Endothelial cell of hepatic sinusoid (primary cell): ENCODE measurements around the gene RASSF6.
"Not testable (repeated sequence)": the region's sequence is repeated elsewhere in the genome, so short reads cannot be mapped to it uniquely, and the experiment has no call there.

ENCODE experiments used
- in situ Hi-C: cut with HindIII; loops from 2 replicates; pipeline ENCODE4 v1.10.0; 2017; ENCODE audit warnings: low sequenced_read_pairs

The RASSF6 gene

GRCh38 chr4:73613130-73613529, 7.1 kb downstream of the RASSF6 start:
- in situ Hi-C loops: no loop called here

GRCh38 chr4:73612032-73612431, 8.2 kb downstream of the RASSF6 start:
- in situ Hi-C loops: no loop called here

- in situ Hi-C loops: no loop called here
These were observed 10.5 kb downstream of the RASSF6 start for GRCh38 chr4:73609706-73610105.

GRCh38 chr4:73608689-73609594, 11.3 kb downstream of the RASSF6 start:
- in situ Hi-C loops: no loop called here

- in situ Hi-C loops: no loop called here
These were observed 12.7 kb downstream of the RASSF6 start for GRCh38 chr4:73607375-73608033.

- in situ Hi-C loops: no loop called here
These were observed 13.7 kb downstream of the RASSF6 start for GRCh38 chr4:73606465-73606974.

GRCh38 chr4:73603854-73604584, 16.2 kb downstream of the RASSF6 start:
- in situ Hi-C loops: no loop called here

- in situ Hi-C loops: no loop called here
These were observed 16.9 kb downstream of the RASSF6 start for GRCh38 chr4:73603271-73603710.

- in situ Hi-C loops: no loop called here
These were observed 19.3 kb downstream of the RASSF6 start for GRCh38 chr4:73600954-73601353.

- in situ Hi-C loops: no loop called here
These were observed 21.1 kb downstream of the RASSF6 start for GRCh38 chr4:73599182-73599581.

GRCh38 chr4:73597594-73597993, 22.6 kb downstream of the RASSF6 start:
- in situ Hi-C loops: no loop called here

- in situ Hi-C loops: not testable (repeated sequence)
These were observed 23.1 kb downstream of the RASSF6 start for GRCh38 chr4:73597183-73597582.

- in situ Hi-C loops: no loop called here
These were observed 24.2 kb downstream of the RASSF6 start for GRCh38 chr4:73596001-73596400.

- in situ Hi-C loops: no loop called here
These were observed 26.5 kb downstream of the RASSF6 start for GRCh38 chr4:73593631-73594241.

- in situ Hi-C loops: no loop called here
These were observed 30.1 kb downstream of the RASSF6 start for GRCh38 chr4:73589887-73590801.

- in situ Hi-C loops: no loop called here
These were observed 30.9 kb downstream of the RASSF6 start for GRCh38 chr4:73589261-73589847.

- in situ Hi-C loops: no loop called here
These were observed 31.6 kb downstream of the RASSF6 start for GRCh38 chr4:73588613-73589012.

- in situ Hi-C loops: no loop called here
These were observed 33.6 kb downstream of the RASSF6 start for GRCh38 chr4:73586666-73587065.

GRCh38 chr4:73586040-73586439, 34.2 kb downstream of the RASSF6 start:
- in situ Hi-C loops: no loop called here
